ENCODE results near the gene IFIT2.
"Not testable (repeated sequence)": the region's sequence is repeated elsewhere in the genome, so short reads cannot be mapped to it uniquely, and the experiment has no call there.

The IFIT2 gene

DNA sequence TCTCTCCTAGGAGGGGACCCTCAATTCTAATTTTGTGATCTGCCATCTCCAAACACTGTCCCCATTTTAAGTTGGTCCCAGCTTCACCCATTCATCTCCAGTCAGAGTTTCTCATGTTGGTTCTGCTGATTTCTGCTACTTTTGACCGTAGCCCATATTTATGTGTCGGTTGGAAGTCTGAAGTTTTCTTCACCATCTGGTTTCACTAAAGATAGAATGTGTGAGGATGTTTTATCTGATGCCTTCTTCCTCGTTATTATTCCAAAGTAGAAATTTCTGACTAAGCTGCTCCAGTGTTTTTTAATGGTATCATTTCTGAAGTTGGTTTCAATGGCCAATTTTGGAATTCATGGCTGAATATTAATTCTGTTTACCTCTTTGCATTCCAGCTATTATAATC is 21.3 kb upstream of the IFIT2 start:
- no peak for DNase-seq

DNA sequence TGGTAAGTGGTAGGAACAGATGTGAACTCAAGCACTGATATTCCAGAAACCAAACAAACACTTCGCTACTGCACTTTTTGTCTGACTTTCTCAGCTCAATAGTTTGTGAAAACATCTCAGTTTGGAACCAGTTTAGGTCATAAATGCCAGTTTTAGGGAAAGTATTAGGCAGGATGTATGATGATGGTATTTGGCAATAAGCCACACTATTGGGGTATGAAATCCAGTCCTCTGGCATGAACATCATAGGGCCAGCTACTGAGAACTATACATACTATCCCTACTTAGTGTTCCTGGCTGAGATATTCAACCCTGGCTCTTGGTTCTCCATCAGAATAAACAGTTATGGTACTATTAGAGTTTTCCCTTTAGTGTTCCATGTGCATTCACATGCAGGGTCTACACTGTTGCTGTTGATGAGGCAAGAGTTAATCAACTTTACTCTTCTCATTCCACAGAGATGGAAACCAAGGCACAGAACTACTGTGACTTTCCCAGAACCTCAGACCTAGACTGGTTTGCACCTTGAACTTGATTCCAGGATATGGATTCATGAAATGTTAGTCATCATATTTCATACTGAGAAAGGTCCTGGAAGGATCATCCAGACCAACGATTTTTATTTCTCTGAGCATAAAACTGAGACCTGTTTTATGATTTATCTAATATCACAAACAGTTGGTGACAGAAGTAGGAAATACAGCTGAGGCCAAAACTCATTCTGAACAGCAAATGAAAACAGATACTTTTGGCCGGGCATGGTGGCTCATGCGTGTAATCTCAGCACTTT is 20.0 kb upstream of the IFIT2 start:
- no peak for DNase-seq

DNA sequence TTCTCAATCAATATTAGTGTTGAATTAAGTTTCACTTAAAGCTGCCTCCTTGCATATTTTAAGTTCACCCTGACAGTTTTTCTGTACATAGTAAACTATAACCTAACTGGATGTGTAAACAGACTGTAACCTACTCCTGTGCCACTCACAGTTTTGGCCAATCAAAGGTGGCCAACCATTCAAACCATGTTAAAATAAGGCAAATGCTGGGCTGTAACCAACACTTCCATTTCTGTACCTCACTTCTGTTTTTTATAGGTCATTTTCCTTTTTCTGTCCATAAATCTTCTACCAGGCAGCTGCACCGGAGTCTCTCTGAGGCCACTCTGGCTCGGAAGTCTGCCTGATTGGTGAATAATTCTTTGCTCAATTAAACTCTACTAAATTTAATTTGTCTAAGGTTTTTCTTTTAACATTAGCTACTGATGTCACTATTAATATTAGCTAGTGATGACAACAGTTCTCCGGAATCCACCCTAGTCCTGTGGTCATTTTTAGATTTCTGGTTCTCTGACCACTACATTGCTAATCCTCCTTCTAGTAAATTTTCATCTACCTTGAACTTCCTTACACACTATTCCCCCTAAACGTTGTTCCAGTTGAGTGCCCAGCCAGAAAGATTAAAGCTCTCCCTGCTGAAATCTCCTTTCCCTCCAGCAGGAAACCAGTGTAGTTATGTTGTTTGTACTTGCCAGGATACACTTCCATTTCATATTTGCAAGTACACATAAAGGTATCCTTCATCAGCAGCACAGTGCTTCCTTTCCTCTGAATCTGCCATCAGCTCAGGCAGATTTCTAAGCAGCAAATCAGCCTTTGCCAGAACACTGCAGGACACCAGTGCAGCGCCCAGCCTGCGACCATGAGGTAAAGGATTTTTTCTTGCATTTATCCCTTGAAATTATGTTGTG is 18.6 kb upstream of the IFIT2 start:
- no peak for DNase-seq

DNA sequence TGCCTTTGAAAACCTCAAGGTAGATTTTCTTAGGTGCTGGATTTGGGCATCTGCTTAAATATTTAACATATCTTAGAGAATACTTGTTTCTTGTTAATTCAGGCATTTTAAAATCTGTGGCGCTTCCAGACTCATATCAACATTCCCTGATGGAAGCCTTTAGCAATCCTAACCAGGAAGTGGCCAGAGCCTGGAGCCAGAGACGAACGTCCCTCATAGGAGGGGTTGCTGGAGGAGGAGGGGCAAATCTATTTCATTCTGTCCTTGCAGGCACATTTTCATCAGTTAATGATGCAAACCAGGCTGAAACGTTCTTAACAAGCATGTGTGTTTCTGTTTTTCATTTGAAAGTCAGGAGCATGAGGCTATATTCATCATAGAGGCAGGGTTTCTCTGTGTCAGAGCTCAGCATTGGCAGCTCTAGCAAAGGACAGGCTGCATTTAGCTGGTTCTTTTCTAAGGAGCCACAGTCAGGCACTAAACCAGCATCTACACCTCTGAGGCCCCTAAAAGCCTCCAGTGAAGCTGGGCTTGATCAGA is 17.8 kb upstream of the IFIT2 start:
- no peak for DNase-seq

DNA sequence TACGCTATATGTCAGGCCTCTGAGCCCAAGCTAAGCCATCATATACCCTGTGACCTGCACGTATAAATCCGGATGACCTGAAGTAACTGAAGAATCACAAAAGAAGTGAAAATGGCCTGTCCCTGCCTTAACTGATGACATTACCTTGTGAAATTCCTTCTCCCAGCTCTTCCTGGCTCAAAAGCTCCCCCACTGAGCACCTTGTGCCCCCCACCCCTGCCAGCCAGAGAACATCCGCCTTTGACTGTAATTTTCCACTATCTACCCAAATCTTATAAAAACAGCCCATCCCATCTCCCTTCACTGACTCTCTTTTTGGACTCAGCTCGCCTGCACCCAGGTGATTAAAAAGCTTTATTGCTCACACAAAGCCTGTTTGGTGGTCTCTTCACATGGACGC is 17.1 kb upstream of the IFIT2 start:
- DNase-seq: not testable (repeated sequence)

DNA sequence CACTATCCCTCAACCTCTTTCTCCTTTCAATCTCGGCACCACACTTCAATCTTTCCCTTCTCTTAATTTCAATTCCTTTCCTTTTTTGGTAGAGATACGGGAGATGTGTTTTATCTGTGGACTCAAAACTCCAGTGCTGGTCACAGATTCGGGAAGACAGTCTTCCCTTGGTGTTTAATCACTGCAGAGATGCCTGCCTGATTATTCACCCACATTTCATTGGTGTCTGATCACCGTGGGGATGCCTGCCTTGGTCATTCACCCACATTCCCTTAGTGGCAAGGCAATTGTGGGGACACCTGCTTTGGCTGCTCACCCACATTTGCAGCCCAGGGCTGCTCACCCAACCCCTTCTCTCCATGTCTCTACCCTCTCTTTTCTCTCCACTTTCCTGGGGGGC is 16.5 kb upstream of the IFIT2 start:
- DNase-seq: not testable (repeated sequence)

DNA sequence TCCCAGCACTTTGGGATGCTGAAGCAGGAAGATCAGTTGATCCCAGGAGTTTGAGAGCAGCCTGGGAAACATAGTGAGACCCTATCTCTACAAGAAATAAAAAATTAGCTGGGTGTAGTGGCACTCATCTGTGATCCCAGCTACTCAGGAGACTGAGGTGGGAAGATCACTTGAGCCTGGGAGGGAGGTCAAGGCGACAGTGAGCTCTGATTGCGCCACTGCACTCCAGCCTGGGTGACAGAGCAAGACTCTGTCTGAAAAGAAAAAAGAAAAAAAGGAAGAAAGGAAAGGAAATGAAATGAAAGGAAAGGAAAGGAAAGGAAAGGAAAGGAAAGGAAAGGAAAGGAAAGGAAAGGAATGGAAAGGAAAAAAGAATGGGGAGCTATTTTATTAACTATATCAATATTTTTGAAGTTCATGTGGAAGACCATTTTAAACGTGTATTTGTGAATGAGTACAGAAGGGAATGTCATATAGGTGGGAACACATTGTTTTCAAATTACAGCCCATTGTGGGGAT is 7.1 kb upstream of the IFIT2 start:
- DNase-seq: no peak

DNA sequence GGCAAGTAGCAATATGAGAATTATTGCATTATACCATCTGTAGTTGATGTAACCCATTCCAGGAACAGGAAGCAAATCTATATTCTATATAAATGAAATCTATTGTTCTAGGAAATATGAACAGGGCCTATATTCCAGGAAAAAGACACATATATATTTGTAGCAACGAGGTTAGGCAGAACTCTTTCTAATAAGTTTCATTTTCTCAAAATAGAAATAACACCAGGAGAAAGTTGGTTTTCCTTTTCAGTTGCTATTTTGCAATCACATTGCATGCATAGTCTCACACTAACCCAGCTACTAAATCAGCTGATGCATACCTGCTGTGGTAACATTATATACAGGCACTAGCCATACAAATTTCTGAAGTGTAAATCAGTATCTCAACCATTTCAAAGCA is 6.2 kb upstream of the IFIT2 start:
- no peak for DNase-seq

DNA sequence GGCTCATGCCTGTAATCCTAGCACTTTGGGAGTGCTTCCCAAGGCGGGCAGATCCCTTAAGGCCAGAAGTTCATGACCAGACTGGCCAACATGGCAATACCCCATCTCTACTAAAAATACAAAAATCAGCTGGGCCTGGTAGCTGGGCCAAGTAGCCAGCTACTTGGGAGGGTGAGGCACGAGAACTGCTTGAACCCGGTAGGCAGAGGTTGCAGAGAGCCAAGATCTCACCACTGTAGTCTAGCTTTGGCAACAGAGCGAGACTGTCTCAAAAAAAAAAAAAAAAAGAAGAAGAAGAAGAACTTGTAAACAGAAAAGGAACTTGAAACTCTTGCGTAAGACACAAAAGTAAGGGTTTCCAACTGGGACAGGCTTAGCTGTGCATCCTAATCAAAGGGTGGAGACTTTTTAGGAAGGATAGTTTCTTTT is 5.6 kb upstream of the IFIT2 start:
- no peak for DNase-seq

DNA sequence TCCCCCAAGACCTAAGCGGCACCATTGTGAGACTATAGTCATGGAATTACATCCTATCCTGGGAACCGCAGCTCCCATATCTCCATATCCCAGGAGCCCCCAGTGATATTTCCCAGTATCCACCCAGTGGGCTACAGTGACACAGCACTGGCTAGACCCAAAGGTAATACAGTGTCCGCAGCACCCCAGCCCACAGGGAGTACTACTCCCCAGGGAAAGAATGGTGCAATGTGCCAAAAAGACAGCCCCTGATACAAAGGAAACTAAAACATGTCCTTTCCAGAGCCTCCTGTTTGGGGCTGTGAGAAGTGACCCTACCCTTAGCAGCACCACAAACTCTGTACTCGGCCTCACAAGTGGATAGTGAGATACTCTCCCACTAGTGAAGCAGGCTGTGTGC is 4.5 kb upstream of the IFIT2 start:
- no peak for DNase-seq

DNA sequence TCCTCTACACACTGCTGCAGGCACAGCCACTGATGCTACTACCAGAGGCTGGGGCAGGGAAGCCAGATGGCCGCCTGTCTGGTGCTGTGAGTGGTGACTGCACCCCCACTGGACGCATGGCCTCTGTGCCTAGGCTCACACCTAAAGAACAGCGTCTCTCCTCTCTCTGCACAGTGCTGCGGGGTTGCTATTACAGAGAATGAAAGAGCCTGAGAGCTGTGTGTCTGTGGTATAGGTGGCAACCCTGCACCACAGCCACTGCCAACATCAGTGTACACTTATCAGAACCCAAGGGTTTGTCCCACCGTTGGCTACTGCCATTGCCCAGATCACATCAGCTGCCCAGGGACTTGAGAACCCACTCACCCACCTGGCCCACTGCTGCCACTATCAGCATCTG is 4.1 kb upstream of the IFIT2 start:
- no peak for DNase-seq

DNA sequence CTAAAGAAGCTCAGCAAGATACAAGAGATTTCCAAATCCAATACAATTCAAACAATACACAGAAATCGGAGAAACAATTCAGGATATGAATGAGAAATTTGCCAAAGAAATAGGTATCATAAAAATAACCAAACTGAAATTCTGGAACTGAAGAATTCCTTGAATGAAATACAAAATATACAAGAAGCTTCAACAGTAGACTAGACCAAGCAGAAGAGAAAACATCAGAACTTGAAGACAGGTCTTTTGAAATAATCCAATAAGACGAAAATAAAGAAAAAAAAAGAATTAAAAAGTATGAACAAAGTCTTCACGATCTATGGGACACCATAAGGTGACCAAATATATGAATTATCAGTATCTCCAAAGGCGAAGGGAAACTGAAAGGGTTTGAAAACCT is 2.8 kb upstream of the IFIT2 start:
- no peak for DNase-seq

DNA sequence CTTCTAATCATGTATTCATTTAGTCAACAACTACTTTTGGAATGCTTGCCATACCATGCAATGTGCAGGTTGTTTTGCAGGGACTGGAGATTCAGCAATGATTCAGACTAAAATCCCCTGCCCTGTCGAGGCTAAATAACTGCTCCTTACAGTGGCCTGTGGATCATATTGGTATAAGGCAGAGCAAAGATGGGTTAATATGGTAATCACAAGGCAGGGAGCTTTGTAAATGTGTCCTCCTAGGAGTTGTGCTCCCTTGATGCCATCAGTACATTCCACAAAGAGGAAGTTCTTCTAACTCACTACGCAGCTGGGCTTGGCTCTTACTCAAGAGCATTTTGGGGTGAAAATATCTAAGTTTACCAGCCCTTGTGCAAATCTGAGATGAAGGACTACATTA is 614 bp upstream of the IFIT2 start:
- DNase-seq: no peak

DNA sequence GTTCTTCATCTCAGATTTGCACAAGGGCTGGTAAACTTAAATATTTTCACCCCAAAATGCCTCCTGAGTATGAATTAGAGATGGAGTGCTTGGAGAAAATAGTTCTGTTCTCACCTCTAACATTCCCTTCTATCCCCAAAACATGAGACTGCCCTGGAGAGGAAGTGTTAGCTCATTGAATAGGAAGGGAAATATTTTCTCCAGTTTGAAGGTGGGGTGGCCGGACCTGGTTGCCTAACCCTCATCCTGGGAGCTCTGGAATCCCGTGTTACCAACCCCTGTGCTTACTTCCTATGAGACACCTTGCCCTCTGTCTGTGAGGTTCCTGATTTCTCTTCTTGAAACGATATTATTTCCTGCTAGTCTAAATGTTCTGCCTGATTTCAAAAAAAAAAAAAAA is 779 bp downstream of the IFIT2 start:
- DNase-seq: no peak

DNA sequence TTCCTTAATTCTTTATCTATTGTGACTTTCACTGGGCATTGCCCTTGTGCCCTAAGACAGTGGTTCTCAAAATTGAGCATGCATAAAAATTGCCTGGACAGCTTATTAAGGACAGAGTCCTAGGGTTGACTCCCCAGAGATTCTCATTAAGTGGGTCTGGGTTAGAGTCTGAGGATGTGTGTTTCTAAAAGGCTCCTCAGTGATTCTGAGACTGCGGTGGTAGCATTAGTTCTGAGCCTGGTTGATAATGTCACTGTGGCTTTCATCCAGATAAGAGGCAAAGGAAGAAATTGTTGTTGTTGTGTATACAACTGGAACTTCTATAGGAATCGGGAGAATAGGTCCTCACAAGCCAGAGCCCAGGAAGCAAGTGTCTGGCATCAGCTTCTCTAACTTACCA is 1.3 kb downstream of the IFIT2 start:
- DNase-seq: no peak

DNA sequence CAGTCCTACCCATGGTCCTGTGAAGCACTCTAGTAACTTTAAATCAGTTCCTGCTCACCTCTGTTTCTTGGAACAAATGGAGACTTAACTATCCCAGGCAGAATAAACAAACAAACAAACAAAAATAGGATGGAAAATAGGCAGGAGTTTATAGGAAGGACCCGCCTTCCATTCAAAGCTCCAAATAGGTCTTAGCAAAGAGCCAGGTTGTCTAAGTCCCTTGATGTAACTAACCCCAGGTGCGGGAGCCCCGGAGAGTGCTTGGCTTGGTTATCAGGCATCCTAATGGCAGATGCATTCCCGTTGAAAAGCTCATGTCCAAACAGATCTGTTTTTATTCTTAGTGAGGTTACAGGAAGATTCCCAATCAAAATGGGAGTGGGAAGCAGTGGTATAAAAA is 2.2 kb downstream of the IFIT2 start:
- DNase-seq: no peak

DNA sequence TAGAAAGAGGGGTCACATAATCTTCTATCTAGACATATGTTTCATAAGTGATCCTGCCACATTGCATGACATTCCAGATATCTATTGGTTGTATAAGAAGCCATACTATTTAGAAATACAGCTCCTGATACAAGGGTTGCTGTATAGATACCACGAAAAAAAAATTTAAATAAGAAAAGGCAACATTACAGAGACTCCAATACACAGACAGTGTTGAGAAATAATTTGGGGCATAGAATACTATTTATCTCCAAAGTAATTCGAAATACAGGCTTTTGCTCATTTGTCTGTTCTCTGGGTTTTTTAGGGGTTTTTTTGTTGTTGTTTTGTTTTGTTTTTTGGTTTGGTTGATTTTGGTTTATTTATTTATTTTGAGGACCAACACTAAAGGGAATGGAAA is 2.6 kb downstream of the IFIT2 start:
- no peak for DNase-seq

DNA sequence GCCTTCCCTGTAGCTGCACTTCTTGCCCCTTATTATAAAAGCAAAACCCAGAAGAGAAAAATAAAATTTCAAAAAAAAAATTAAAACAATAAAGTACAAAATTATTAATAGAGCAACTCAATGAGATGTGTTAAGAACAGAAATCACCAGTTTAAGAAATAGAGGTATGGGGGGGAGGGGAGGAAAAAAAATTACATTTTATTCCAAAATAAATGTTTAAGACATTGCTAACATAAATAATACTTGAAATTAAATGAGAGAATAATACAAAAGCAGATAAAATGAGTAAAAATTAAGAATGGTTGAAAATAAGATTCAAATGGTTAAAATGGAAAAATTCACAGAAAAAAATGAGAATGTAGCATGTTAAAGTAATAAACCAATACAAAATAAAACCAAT is 3.1 kb downstream of the IFIT2 start:
- no peak for DNase-seq

DNA sequence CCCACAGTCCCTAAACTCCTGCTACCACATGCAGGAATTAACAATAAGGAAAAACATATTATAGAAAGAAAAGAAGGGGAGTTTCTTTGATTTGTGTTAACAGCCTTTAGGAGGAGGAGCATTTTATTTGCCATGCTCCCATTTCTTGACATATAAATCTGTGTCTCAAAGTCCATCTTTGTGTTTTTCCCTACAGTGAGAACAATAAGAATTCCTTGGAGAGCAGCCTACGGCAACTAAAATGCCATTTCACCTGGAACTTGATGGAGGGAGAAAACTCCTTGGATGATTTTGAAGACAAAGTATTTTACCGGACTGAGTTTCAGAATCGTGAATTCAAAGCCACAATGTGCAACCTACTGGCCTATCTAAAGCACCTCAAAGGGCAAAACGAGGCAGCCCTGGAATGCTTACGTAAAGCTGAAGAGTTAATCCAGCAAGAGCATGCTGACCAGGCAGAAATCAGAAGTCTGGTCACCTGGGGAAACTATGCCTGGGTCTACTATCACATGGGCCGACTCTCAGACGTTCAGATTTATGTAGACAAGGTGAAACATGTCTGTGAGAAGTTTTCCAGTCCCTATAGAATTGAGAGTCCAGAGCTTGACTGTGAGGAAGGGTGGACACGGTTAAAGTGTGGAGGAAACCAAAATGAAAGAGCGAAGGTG is 4.1 kb downstream of the IFIT2 start:
- no peak for DNase-seq

DNA sequence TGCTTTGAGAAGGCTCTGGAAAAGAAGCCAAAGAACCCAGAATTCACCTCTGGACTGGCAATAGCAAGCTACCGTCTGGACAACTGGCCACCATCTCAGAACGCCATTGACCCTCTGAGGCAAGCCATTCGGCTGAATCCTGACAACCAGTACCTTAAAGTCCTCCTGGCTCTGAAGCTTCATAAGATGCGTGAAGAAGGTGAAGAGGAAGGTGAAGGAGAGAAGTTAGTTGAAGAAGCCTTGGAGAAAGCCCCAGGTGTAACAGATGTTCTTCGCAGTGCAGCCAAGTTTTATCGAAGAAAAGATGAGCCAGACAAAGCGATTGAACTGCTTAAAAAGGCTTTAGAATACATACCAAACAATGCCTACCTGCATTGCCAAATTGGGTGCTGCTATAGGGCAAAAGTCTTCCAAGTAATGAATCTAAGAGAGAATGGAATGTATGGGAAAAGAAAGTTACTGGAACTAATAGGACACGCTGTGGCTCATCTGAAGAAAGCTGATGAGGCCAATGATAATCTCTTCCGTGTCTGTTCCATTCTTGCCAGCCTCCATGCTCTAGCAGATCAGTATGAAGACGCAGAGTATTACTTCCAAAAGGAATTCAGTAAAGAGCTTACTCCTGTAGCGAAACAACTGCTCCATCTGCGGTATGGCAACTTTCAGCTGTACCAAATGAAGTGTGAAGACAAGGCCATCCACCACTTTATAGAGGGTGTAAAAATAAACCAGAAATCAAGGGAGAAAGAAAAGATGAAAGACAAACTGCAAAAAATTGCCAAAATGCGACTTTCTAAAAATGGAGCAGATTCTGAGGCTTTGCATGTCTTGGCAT is 4.8 kb downstream of the IFIT2 start:
- DNase-seq: no peak

DNA sequence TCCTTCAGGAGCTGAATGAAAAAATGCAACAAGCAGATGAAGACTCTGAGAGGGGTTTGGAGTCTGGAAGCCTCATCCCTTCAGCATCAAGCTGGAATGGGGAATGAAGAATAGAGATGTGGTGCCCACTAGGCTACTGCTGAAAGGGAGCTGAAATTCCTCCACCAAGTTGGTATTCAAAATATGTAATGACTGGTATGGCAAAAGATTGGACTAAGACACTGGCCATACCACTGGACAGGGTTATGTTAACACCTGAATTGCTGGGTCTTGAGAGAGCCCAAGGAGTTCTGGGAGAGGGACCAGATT is 5.4 kb downstream of the IFIT2 start:
- no peak for DNase-seq

DNA sequence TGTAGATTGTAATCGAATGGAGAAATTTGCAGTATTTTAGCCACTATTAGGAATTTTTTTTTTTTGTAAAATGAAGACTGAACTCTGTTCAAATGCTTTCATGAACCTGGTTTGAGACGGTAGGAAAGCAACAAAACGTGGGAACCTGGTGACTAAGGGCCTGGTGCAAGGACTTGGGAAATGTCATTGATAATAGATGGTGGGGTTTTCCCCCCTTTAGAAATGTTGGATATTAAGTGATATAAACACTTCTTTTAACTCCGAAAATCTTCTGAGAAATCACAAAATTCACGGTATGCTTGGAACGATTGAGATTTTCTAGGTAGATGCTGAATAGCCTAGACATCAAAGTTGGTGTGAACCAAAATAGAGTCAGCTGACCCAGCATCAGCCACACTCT is 6.4 kb downstream of the IFIT2 start:
- DNase-seq: no peak

DNA sequence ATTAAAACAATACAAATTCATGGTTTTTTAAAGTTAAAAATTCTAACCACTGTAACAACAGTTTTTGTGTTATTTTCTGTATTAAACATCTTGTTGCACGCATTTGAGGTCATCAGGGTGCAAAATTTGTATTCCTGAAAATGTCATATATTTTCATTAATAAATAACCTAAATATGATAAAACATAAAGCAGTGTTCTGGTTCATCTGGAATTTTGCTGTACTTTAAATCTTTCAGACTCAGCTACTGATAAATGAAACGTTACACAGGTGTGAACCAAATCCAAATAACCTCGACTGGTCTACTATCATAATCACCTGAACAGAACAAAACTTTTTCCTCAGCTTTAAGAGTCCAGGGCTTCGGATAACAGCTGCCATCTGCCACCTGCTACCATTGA is 6.9 kb downstream of the IFIT2 start:
- no peak for DNase-seq

Data from activated CD4-positive, alpha-beta T cell treated with anti-CD3 and anti-CD28 coated beads for 1 hour (primary cell).